ENCODE results near the gene DCD.
"Not testable (repeated sequence)": the region's sequence is repeated elsewhere in the genome, so short reads cannot be mapped to it uniquely, and the experiment has no call there.

Gene DCD

DNA sequence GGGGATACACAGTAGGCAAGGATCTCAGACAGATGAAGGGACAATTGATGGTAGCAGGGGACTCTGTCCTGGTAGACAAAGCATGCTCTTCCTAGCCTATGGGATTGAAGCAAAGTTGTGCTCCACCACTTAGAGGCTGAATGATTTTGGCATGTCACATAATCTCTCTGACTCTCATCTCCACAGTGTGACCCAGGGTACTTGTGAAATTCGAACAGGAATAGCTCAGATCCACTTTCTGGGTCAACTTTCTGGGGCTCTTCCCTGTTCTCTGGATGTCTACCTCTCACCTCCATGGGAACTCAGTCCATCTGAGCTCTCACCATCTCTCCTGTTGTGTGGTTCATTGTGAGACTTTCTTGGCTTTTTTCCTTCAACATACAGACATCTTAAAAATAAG is 1.7 kb upstream of the DCD start:
- H3K4me3 ChIP-seq (ENCODE audit: low read depth, low read length), result no peak overlapping the region
- TF ChIP-seq, protein P1, sequence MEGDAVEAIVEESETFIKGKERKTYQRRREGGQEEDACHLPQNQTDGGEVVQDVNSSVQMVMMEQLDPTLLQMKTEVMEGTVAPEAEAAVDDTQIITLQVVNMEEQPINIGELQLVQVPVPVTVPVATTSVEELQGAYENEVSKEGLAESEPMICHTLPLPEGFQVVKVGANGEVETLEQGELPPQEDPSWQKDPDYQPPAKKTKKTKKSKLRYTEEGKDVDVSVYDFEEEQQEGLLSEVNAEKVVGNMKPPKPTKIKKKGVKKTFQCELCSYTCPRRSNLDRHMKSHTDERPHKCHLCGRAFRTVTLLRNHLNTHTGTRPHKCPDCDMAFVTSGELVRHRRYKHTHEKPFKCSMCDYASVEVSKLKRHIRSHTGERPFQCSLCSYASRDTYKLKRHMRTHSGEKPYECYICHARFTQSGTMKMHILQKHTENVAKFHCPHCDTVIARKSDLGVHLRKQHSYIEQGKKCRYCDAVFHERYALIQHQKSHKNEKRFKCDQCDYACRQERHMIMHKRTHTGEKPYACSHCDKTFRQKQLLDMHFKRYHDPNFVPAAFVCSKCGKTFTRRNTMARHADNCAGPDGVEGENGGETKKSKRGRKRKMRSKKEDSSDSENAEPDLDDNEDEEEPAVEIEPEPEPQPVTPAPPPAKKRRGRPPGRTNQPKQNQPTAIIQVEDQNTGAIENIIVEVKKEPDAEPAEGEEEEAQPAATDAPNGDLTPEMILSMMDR (IDR thresholded peaks at IDR 0.05; ENCODE audit: low read depth, low read length), result no peak
- DNase-seq (ENCODE audit: low read depth, low spot score), result no peak
- in situ Hi-C loops (cut with HindIII; ENCODE audit: low sequenced_read_pairs), result no loop called here

DNA sequence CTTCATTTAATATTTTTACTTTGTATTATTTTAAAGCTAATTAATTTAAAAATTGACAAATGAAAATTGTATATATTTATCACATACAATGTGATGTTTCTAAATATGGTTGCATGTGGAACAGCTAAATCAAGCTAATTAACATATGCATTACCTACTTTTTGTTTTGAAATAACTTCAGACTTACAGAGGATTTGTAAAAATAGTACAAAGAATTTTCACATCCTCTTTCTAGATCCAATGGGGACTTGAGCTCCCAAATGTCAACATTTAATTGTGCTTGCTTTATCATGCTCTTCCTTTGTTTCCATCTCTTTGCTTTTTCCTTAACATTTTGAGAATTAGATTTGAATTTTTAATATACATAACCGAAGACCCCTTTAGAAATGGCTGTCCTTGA is 6.6 kb downstream of the DCD start:
- TF ChIP-seq, protein P1 (IDR thresholded peaks at IDR 0.05; ENCODE audit: low read depth, low read length), result no peak
- H3K4me3 ChIP-seq (ENCODE audit: low read depth, low read length), result no peak overlapping the region
- DNase-seq (ENCODE audit: low read depth, low spot score), result no peak
- in situ Hi-C loops (cut with HindIII; ENCODE audit: low sequenced_read_pairs), result no loop called here

DNA sequence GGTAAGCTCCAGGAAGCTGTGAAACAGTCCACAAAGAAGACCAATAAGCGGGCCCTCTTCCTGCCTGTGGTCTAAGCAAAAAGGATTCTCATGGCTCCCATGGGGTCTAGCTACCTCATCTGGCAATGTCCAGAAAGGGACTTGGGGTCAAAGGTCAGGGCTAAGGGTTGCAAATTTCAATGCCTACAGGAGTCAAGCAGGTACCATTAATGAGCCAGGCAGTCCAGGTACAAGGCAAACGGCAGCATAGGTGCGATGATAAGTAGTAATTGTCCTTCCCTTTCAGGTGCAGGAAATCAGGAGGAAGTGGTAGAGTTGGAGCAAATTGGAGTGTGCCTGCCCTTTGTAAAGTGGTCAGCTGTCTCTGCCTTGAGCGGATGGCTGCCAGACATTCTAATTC is 7.1 kb downstream of the DCD start:
- in situ Hi-C loops (cut with HindIII; ENCODE audit: low sequenced_read_pairs), result no loop called here
- TF ChIP-seq, protein P1 (IDR thresholded peaks at IDR 0.05; ENCODE audit: low read depth, low read length), result no peak
- H3K4me3 ChIP-seq (ENCODE audit: low read depth, low read length), result no peak overlapping the region
- DNase-seq (ENCODE audit: low read depth, low spot score), result no peak

DNA sequence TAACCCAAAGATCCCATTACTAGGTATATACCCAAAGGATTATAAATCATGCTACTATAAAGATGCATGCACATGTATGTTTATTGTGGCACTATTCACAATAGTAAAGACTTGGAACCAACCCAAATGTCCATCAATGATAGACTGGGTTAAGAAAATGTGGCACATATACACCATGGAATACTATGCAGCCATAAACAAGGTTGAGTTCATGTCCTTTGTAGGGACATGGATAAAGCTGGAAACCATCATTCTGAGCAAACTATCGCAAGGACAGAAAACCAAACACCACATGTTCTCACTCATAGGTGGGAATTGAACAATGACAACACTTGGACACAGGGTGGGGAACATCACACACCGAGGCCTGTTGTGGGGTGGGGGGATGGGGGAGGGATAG is 9.1 kb downstream of the DCD start:
- in situ Hi-C loops (cut with HindIII; ENCODE audit: low sequenced_read_pairs), result not testable (repeated sequence)

DNA sequence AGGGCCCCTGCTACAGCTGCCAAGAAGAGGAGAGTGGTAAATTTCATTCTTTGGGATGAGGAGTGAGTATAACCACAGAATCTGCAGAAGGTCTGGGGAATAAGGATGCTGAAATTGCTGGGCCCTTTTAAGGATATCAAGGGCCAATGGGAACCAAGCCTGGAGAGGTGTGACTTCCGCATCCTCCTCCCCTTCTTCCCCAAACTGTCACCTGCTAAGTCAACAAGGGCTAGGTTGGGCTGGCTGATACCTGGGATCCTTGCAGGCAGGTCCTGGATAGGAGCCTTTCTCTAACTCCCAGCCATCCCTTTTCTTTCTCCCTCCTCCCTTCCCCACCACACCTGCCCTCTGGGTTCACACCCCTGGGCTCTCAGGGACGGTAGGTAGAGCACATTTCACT is 13.4 kb downstream of the DCD start, which contains the start of gene LACRT:
TSS of gene LACRT (minus strand) at position 101 of the 400 bp plus-strand sequence. CDS start at position 47, 54 bp downstream.
- DNase-seq (ENCODE audit: low read depth, low spot score), result no peak
- no peak within 1 kb of the TSS for H3K4me3 ChIP-seq (ENCODE audit: low read depth, low read length)
- in situ Hi-C loops (cut with HindIII; ENCODE audit: low sequenced_read_pairs), result no loop called here
- TF ChIP-seq, protein P1 (IDR thresholded peaks at IDR 0.05; ENCODE audit: low read depth, low read length), result no peak

More for the DNA sequence above, 9.1 kb downstream of the DCD start:
- not testable (repeated sequence) for DNase-seq (ENCODE audit: low read depth, low spot score); H3K4me3 ChIP-seq (ENCODE audit: low read depth, low read length)

DNA sequence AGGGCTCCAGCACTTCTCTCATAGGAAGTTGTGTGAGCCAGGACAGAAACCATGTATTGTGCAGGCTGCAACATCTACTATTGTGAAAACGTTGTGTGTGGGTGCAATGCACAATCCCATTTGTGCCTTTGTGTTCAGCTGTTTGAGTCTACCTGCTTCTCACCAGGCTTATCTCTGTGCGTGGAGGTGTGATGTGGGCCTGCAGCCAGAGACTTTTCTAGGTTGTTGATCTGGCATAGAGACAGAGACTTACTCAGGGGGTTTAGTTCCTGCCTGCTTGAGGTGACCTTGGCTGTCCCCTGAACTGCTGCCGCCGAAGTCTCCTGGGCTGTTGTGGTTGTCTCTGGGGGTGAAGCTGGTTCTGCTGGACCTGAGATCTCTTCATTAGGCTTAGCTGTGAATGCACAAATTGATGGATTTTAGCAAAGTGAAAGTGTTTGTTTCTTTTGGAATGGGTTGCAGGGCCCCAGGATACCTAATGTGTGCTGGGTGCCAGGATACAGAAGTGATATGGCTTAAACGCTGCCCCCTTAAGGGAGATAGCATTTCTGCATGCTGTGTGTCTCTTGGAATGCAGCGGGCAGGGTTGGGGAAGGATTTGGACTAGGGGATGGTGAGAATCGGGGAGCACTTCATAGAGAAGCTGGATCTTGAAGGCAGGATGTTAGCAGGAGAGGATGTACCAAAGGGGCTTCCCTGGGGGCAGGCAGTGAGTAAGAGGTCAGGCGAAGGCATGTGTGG is 16.0 kb downstream of the DCD start:
- in situ Hi-C loops (cut with HindIII; ENCODE audit: low sequenced_read_pairs), result no loop called here
- DNase-seq (ENCODE audit: low read depth, low spot score), result no peak
- TF ChIP-seq, protein P1 (IDR thresholded peaks at IDR 0.05; ENCODE audit: low read depth, low read length), result no peak
- H3K4me3 ChIP-seq (ENCODE audit: low read depth, low read length), result no peak overlapping the region

DNA sequence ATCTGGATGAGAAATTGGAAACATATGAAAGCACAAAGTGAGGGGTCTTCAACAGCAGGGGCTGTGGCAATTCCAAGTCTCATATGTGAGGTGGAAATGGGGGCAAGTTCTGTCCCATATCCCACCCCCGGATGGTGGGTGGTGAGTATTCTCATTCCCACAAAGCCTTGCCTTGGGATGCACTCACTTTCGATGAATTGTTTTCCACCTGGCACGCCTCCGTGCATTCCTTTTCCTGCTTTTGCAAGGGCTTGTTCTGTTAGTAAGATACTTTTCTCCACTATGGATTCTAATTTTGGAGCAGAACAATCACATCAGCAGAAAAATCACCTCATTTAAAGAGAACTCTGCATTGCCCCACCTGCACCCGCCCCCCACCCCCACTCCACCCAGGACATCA is 16.6 kb downstream of the DCD start:
- no peak overlapping the region for H3K4me3 ChIP-seq (ENCODE audit: low read depth, low read length)
- TF ChIP-seq, protein P1 (IDR thresholded peaks at IDR 0.05; ENCODE audit: low read depth, low read length), result no peak
- no peak for DNase-seq (ENCODE audit: low read depth, low spot score)
- in situ Hi-C loops (cut with HindIII; ENCODE audit: low sequenced_read_pairs), result no loop called here

Measured in astrocyte of the spinal cord (primary cell).